LoVo (cell line): ENCODE results near the gene NRM.
A peak's percentile ranks its signal among the peaks of the same experiment; 100 is the strongest.

ENCODE experiments used
- DNase-seq: peaks from one replicate; pipeline ENCODE4 v3.0.0-alpha.2; 2016; ENCODE audit warnings: low spot score

Gene NRM

DNA sequence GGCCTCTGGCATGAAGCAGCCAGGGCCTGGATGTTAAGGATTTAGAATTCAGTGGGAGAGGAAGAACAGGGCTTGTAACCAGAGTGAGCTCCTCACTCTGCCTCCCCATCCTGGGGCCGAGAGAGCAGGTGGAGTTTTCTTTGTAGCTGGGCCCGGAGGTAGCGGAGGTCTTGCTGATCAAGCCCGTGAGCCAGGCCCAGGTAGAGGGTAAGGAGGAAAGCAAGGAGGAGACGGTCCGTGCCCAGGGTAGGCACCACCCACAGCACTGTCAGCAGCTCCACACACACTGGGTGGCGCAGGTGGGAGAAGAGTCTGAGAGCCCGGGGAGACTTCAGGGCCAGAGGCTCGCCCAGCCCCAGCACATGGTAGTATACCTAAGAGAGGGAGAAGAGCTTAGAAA is 2.2 kb downstream of the NRM start:
- no peak for DNase-seq

- DNase-seq, result no peak
Measured at GRCh38 chr6:30687659-30688431, 2.9 kb downstream of the NRM start.

GRCh38 chr6:30686908-30687658 is 3.7 kb downstream of the NRM start:
- DNase-seq, result peak; percentile 85

GRCh38 chr6:30686009-30686907 is 4.5 kb downstream of the NRM start, which contains the start of gene PPP1R18:
PPP1R18 (minus strand) TSS chr6:30686645; CDS start chr6:30686018, 627 bp downstream.
- peak; percentile 10 for DNase-seq

- DNase-seq, result no peak
Measured at GRCh38 chr6:30685157-30686008, 5.4 kb downstream of the NRM start.

DNA sequence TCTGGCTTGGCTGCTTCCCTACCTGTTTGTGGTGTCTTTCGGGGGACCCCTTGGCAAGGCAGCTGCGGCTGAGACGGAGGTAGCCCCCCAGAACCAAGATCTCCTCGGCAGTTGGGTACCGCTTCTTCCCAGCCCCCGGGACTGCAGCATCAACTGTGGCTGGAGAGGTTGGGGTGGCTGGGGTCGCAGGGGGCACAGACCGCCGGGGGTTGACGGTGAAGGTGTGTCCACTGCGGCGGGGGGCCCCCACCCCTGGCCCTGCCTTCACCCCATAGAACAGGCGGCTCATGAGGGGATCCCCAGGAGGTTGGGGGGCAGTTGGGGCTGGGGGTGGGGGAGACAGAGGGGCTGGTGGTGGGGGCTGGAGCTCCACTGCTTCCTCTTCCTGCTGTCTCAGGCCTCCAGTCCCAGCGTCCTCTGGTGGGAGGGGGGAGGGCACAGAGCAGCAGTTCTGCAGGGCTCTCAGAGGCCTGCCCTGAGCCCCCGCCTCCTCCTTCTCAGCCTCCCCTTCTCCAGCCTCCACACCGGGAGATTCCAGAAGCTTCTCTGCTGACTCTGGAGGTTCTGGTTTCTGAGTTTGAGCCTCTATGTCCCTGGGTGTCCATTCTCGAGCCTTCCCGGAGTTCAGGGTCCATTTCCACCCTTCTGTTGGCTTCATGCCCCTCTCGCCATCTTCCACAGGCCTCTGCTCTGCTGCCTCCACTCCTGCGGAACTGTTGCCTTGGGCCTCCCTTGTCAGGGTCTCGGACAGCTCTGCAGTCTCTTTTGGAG is 6.2 kb downstream of the NRM start:
- DNase-seq, result no peak

DNA sequence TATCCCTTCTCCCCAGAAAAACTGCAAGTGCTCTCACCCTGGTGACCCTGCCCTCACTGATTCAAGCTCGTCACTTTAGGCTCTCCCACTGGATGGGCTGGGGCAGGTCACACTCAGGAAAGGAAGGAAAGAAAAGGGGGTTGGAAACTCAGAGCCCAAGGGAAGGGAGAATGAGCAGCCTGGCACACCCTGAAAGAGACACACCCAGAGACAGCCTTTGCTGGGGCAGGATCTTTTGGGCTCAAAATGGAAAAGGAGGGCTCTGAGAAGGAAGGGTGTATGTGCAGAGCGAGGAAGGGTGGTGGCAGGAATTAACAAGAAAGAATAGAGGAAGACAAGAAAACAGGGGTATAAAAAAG is 6.8 kb downstream of the NRM start:
- DNase-seq, result no peak

GRCh38 chr6:30683183-30683979 is 7.4 kb downstream of the NRM start:
- DNase-seq, result no peak

DNA sequence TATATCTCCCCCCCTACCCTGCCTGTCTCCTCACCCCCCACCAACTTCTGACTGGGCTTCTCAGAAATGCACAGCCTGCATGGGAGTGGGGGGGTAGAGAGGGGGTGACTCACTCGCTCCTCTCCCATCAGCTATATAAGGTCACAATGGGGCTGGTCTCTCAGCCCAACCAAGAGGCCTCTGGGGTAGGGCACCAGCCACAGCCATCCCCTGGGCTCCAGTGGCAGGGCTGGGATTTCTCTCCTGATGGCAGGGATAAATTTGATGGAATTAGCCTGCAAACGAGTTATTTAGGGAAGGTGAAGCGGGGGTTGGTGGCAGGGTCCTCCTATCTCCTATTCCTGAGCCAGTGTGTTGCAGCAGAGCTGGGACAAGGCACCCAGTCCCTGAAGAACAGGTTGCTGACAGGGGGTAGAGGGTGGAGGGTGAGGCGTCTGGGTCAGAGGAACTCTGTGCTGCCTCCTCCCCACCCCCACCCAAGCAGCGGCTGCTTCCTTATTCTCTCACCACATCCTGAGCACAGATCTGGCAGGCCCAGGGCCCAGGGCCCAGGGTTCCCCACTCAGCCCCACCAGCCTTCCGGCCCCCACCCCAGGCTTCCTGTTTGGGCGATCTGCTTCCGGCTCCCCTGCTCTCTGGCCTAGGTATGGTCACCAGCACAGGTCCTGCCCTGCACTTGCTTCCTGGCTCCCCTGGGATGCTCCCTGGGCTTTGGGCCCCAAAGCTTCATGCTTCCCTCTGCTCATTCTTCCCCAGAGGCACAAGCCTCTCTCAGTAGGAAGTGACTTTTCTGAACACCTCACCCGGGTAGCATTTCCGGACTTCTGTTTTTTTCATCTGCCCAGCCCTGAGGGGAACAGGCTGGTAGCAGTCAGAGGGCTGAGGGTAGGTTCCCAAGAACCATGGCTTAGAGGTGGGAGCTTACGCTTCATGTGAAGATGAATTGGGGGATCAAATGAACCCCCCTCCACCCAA is 8.4 kb downstream of the NRM start:
- no peak for DNase-seq

GRCh38 chr6:30681766-30682142 is 9.0 kb downstream of the NRM start:
- no peak for DNase-seq

DNA sequence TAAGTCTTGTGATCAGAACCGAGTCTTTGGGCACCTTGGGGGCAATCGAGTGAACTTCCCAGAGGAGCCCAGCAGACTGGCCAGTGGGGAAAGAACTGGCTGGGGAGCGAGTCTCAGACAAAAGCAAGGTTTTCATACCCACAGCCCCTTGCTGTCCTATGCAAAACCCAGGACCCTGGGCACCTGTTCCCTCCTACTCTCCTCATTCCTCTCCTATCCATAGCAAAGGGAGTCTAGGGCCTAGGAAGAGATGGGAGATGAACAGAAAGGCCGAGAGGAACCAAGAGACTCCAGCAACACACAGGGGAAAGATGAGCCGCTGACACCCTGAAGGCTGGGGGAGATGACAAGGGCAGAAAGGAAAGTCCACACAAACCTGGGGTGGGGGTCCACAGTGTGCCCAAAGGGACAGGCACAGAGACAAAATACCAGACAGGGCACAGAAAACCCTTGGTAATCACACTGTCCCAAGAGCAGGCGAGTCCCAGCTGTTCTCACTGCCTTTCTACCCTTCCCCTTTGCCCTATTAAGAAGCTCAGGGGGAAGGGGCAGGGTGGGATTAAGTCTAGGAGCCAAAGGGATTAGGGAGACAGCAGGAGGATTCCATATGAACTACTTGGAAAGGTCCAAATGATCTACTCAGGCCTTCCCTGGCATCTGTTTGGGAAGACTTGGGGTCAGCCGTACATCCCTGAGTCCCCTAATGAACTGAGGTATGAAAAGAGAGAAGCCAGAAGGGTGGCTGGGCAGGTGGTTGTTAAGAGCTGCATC is 10.8 kb downstream of the NRM start:
- no peak for DNase-seq

DNA sequence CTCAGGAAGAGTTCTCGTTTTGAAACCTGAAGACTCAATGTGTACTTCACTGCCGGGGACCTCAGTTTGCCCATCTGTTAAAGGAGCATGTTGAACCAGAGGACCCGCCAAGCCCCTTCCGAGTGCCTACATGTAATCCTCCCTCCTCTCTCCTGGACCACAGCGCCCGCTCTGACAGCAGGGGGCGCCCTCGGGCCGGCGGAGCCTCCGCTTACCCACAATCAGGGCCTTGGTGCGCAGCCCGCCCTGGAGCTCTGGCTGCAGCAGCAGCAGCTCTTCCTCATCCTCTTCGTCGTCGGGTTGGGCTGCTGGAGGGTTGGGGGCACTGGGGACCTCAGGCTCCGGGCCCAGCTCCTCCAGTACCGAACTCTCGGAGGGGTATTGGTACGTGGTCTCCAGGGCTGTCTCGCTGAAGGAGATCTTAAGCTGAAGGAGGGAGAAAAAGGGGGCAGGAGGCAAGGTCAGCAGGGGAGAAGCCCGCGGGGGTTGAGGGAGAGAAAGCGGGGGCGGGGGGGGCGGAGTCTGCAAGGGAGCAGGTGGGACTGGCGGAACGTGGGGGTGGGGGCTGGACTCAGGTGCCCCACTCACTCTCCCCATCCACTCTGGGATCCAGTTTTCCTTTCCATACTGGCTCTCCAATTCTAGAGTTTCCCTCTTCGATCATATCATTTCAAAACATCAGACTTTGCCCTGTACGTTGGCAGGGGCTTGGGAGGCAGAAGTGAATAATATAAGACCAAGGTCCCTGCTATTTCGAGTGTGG is 11.6 kb downstream of the NRM start:
- DNase-seq, result peak; percentile 61

DNA sequence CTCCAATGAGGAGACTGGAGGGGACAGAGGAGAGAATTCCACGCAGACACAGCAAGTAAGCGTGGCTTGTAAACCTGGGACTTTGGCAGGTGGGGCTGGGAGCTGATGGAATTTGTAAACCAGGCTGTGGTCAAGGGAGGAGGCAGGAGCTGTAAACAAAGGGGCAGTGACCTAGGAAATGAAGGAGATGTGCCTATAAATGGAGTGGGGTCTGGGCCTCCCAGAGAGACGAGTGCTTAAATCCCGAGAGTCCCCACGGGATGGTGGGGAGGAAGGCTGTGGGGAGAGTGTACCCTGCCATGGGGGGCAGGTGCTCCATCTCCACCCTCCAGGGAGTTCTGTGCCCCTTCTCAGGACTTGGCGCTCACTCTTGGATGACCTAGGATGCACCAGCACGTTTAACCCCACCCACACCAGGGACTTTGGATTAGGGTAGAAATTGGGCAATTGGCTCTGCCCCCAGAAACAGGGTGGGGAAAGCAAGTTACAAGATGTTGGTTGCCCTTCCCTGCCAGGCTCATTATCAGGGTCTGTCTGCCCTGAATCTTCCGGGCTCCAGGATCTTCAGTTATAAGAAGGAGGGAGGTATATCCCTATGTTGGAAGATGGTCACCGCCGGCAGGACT is 14.0 kb downstream of the NRM start:
- no peak for DNase-seq

DNA sequence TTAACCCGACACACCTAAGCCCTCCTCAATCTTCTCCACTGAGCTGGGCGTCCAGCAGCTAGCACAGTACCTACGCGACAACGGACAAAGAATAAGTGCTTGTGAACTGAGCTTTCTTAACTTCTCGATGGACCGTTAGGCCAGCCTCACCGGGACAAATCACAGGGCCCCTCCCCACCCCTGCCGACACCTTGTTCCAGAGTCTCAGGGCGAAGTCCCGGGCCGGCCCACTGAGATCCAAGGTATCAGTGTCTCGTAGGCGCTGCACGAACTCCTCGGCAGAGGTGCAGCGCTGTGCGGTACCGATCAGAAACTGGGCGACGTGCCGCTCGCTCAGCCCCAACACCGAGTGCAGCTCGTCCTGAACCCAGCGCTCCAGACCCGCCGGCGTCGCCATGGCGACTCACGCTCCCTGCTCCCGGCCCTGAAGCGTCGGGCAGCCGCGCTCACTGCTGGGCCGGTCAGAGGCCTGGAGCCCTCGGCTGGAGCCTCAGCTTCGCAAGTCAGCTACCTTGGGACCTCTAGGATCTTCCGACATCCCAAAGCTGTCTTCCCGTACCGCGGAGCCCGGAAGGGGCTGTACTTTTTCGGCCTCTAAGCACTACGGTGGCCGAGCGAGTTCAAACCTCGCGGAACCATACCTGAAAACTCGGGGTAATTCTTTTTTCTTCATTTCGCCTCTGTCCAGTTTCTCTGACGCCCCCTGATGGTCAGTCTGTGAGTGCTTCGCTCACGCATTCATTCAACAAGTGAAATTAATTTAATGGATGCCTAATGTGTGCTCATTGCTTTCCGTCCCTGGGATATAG is 18.1 kb downstream of the NRM start, which contains the start of gene DHX16:
TSS of gene DHX16 (minus strand) at position 562 of the 809 bp plus-strand sequence. CDS start at position 397, 165 bp downstream.
- DNase-seq, result peak; percentile 98

DNA sequence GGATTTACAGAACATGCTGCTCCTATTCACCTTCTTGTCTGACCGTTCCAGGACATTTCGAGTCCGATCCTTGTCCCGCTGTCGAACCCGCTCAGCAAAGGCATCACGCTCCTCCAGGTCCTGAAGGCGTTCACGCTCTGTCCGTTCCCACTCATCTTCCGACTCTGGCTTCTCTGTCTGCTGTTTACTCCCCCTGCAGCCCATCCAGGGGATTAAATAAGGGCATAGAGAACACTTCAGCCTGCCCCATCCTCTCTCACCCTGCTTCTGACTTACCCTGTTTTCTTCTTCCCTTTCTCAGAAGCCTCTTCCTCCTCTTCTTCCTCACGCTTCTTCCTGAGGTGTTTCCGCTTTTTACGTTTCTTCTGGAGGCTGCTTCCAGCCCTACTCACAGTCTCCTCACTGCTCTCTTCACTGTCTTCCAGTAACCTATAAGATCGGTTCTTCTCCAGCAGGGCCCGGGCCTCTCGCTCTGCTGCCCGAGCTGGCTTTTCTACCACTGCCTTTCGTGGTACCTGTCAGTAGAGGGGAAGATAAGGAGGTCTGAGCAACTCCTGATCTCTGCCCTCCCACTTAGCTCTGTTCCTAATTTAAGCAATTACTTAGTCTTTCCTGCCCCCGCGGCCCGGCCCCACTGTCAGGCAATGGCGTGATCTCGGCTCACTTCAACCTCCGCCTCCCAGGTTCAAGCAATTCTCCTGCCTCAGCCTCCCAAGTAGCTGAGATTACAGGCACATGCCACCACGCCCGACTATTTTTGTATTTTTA is 19.8 kb downstream of the NRM start:
- no peak for DNase-seq
